WTC11 (cell line): ENCODE measurements around the gene NCAM2. TPM values are rescaled to one million over a fixed set of nuclear protein-coding genes. Genes with fewer than 3 reads are reported as not detected.

Experiments
- ATAC-seq: fragments of 200-7000 bp; cut with Tn5 transposase; 2 replicates; pipeline ENCODE4 v1.10.0; 2021; ENCODE audit warnings: mild to moderate bottlenecking, moderate library complexity
- CTCF ChIA-PET: fragments of 300-600 bp; sonication (Branson Sonifier 250); formaldehyde crosslinking; loops from one replicate; lab custom pipeline; 2021; ENCODE audit warnings: antibody characterized with exemption; lab: Charles Lee
- POLR2A ChIA-PET: fragments of 350-600 bp; sonication (Branson Sonifier 250); formaldehyde crosslinking; loops from one replicate; lab custom pipeline; 2021; ENCODE audit warnings: antibody characterized with exemption; lab: Charles Lee
- DNase-seq: peaks from one replicate; pipeline ENCODE4 v3.0.0; 2021; ENCODE audit warnings: low spot score
- H3K27ac Mint-ChIP-seq: 2 replicates; pipeline ENCODE4 v1.8.0; 2021; ENCODE audit warnings: mixed read lengths
- H3K27me3 Mint-ChIP-seq: 2 replicates; pipeline ENCODE4 v1.8.0; 2021; ENCODE audit warnings: low read depth, mild to moderate bottlenecking, moderate library complexity, mixed read lengths
- H3K36me3 Mint-ChIP-seq: 2 replicates; pipeline ENCODE4 v1.8.0; 2021; ENCODE audit warnings: mixed read lengths
- H3K4me1 Mint-ChIP-seq: 2 replicates; pipeline ENCODE4 v1.8.0; 2022; ENCODE audit warnings: mixed read lengths
- H3K4me3 Mint-ChIP-seq: 2 replicates; pipeline ENCODE4 v1.8.0; 2021; ENCODE audit warnings: mild to moderate bottlenecking, moderate library complexity, mixed read lengths
- H3K9me3 Mint-ChIP-seq: 2 replicates; pipeline ENCODE4 v1.8.0; 2021; ENCODE audit warnings: mixed read lengths
- CBFB ChIP-seq: sonication (generic); formaldehyde crosslinking; IDR thresholded peaks from 2 replicates; pipeline ENCODE4 v1.8.1; 2022; ENCODE audit warnings: mild to moderate bottlenecking, low read depth, missing genetic modification reagents
- CREB1 ChIP-seq: sonication (generic); formaldehyde crosslinking; IDR thresholded peaks from 2 replicates; pipeline ENCODE4 v1.8.0; 2023; ENCODE audit warnings: mild to moderate bottlenecking, missing genetic modification reagents
- ELF4 ChIP-seq: sonication (generic); formaldehyde crosslinking; IDR thresholded peaks from 2 replicates; pipeline ENCODE4 v1.8.1; 2022; ENCODE audit warnings: low read depth, mild to moderate bottlenecking, moderate library complexity, missing genetic modification reagents
- FOXK1 ChIP-seq: sonication (generic); formaldehyde crosslinking; IDR thresholded peaks from 2 replicates; pipeline ENCODE4 v1.8.0; 2022; ENCODE audit warnings: mild to moderate bottlenecking, moderate library complexity, missing genetic modification reagents
- GABPB1 ChIP-seq: sonication (generic); formaldehyde crosslinking; IDR thresholded peaks from 2 replicates; pipeline ENCODE4 v1.8.1; 2023; ENCODE audit warnings: mild to moderate bottlenecking, missing genetic modification reagents
- GTF2I ChIP-seq: fragments of 250-450 bp; sonication (Bioruptor Pico); conservative IDR thresholded peaks from 2 replicates; pipeline ENCODE4 v1.4.0; 2021; ENCODE audit warnings: mild to moderate bottlenecking
- HMGA2 ChIP-seq: fragments of 250-450 bp; sonication (Bioruptor Pico); IDR thresholded peaks from 2 replicates; pipeline ENCODE4 v1.4.0; 2021; ENCODE audit warnings: mild to moderate bottlenecking, moderate library complexity
- NFATC4 ChIP-seq: fragments of 250-450 bp; sonication (Bioruptor Pico); IDR thresholded peaks from 2 replicates; pipeline ENCODE4 v1.9.0; 2021; ENCODE audit warnings: mild to moderate bottlenecking
- NFE2L1 ChIP-seq: sonication (generic); formaldehyde crosslinking; IDR thresholded peaks from 2 replicates; pipeline ENCODE4 v1.8.1; 2023; ENCODE audit warnings: missing genetic modification reagents
- NR2C2 ChIP-seq: sonication (generic); formaldehyde crosslinking; IDR thresholded peaks from 2 replicates; pipeline ENCODE4 v1.8.0; 2022; ENCODE audit warnings: mild to moderate bottlenecking, missing genetic modification reagents
- NR3C1 ChIP-seq: sonication (generic); formaldehyde crosslinking; conservative IDR thresholded peaks from 2 replicates; pipeline ENCODE4 v1.8.1; 2023; ENCODE audit warnings: low read depth, mild to moderate bottlenecking, missing genetic modification reagents
- SMAD4 ChIP-seq: sonication (generic); formaldehyde crosslinking; IDR thresholded peaks from 2 replicates; pipeline ENCODE4 v1.8.0; 2022; ENCODE audit warnings: mild to moderate bottlenecking, missing genetic modification reagents
- ZBTB21 ChIP-seq: sonication (generic); formaldehyde crosslinking; IDR thresholded peaks from 2 replicates; pipeline ENCODE4 v1.8.1; 2023; ENCODE audit warnings: mild to moderate bottlenecking, missing genetic modification reagents, borderline replicate concordance
- ZNF121 ChIP-seq: sonication (generic); formaldehyde crosslinking; IDR thresholded peaks from 2 replicates; pipeline ENCODE4 v1.8.0; 2023; ENCODE audit warnings: missing genetic modification reagents
- ZNF317 ChIP-seq: sonication (generic); formaldehyde crosslinking; IDR thresholded peaks from 2 replicates; pipeline ENCODE4 v1.8.1; 2023; ENCODE audit warnings: low read depth, mild to moderate bottlenecking, moderate library complexity, missing genetic modification reagents, borderline replicate concordance
- ZNF423 ChIP-seq: fragments of 250-450 bp; sonication (Bioruptor Pico); IDR thresholded peaks from 2 replicates; pipeline ENCODE4 v2.1.2; 2022; ENCODE audit warnings: mild to moderate bottlenecking, moderate library complexity
- ZNF671 ChIP-seq: fragments of 250-450 bp; sonication (Bioruptor Pico); IDR thresholded peaks from 2 replicates; pipeline ENCODE4 v1.8.0; 2021; ENCODE audit warnings: mild to moderate bottlenecking
- total RNA-seq: library from RNA; stranded (reverse); gene quantifications from 3 replicates; pipeline ENCODE4 v1.2.3, GENCODE V29; 2021
- TF ChIP-seq, protein P1 (sequence below): sonication (generic); formaldehyde crosslinking; IDR thresholded peaks from 2 replicates; pipeline ENCODE4 v1.8.1; 2023; ENCODE audit warnings: mild to moderate bottlenecking, missing genetic modification reagents, moderate library complexity
- TF ChIP-seq, protein P2 (sequence below): sonication (generic); formaldehyde crosslinking; IDR thresholded peaks from 2 replicates; pipeline ENCODE4 v1.8.1; 2022; ENCODE audit warnings: mild to moderate bottlenecking, missing genetic modification reagents, moderate library complexity, borderline replicate concordance
- TF ChIP-seq, protein P3 (sequence below): sonication (generic); formaldehyde crosslinking; IDR thresholded peaks from 2 replicates; pipeline ENCODE4 v1.8.0; 2023; ENCODE audit warnings: missing genetic modification reagents
- TF ChIP-seq, protein P4 (sequence below): sonication (generic); formaldehyde crosslinking; IDR thresholded peaks from 2 replicates; pipeline ENCODE4 v1.8.0; 2022; ENCODE audit warnings: mild to moderate bottlenecking, missing genetic modification reagents
- TF ChIP-seq, protein P5 (sequence below): fragments of 250-450 bp; sonication (Bioruptor Pico); IDR thresholded peaks from 2 replicates; pipeline ENCODE4 v1.9.0; 2021; ENCODE audit warnings: moderate library complexity, mild to moderate bottlenecking, inconsistent platforms, borderline replicate concordance
- TF ChIP-seq, protein P6 (sequence below): fragments of 250-450 bp; sonication (Bioruptor Pico); IDR thresholded peaks from 2 replicates; pipeline ENCODE4 v1.9.0; 2021; ENCODE audit warnings: mild to moderate bottlenecking, borderline replicate concordance
- TF ChIP-seq, protein P7 (sequence below): sonication (generic); formaldehyde crosslinking; IDR thresholded peaks from 2 replicates; pipeline ENCODE4 v1.8.0; 2022; ENCODE audit warnings: mild to moderate bottlenecking, missing genetic modification reagents
- TF ChIP-seq, protein P8 (sequence below): sonication (generic); formaldehyde crosslinking; IDR thresholded peaks from 2 replicates; pipeline ENCODE4 v1.8.0; 2022; ENCODE audit warnings: mild to moderate bottlenecking, missing genetic modification reagents

NCAM2 gene
- total RNA-seq, 1 experiment from 2014 or later = 1.6 TPM

DNA sequence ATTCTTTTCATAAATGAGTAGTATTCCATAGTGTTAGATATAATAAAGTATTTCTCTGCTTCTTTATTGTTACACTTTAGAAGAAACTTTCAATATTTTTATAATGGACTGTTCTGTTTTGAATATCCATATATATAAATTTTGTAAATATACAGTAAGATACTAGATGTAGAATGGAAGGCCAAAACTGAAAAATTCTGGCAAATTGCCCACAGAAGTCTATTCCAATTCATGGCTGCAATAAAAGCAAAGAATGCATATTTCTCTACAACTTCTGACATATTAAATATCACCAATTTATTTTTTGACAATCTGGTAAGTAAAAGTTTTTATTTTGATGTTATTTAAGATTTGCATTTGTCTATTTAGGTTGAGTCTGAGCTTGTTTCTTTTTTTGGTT, 532.5 kb downstream of the NCAM2 start:
- no peaks in the 10 kb centered on the region for H3K4me1 Mint-ChIP-seq
- H3K36me3 Mint-ChIP-seq = no peaks in the 10 kb centered on the region
- ChIA-PET CTCF (no interaction called here), POLR2A (no interaction called here)
- ATAC-seq (no peak), DNase-seq (no peak)
- H3K9me3 Mint-ChIP-seq = no peaks in the 10 kb centered on the region
- no peak overlapping the region for H3K4me3 Mint-ChIP-seq
- no peak overlapping the region for H3K27ac Mint-ChIP-seq
- TF ChIP-seq NFE2L1 (CRISPR knock-in tag) = no peak
- TF ChIP-seq ZNF423 (CRISPR knock-in tag) = no peak
- TF ChIP-seq GTF2I (CRISPR knock-in tag) = no peak
- TF ChIP-seq ELF4 (CRISPR knock-in tag) = no peak
- no peak for TF ChIP-seq GABPB1 (CRISPR knock-in tag)
- no peak for TF ChIP-seq ZNF317 (CRISPR knock-in tag)
- TF ChIP-seq CREB1 (CRISPR knock-in tag) = no peak
- no peak for TF ChIP-seq NR2C2 (CRISPR knock-in tag)
- no peak for TF ChIP-seq FOXK1 (CRISPR knock-in tag)
- TF ChIP-seq, protein P1, sequence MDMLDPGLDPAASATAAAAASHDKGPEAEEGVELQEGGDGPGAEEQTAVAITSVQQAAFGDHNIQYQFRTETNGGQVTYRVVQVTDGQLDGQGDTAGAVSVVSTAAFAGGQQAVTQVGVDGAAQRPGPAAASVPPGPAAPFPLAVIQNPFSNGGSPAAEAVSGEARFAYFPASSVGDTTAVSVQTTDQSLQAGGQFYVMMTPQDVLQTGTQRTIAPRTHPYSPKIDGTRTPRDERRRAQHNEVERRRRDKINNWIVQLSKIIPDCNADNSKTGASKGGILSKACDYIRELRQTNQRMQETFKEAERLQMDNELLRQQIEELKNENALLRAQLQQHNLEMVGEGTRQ (CRISPR knock-in tag) = no peak
- TF ChIP-seq, protein P2, sequence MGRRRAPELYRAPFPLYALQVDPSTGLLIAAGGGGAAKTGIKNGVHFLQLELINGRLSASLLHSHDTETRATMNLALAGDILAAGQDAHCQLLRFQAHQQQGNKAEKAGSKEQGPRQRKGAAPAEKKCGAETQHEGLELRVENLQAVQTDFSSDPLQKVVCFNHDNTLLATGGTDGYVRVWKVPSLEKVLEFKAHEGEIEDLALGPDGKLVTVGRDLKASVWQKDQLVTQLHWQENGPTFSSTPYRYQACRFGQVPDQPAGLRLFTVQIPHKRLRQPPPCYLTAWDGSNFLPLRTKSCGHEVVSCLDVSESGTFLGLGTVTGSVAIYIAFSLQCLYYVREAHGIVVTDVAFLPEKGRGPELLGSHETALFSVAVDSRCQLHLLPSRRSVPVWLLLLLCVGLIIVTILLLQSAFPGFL (CRISPR knock-in tag) = no peak
- no peak for TF ChIP-seq NR3C1 (CRISPR knock-in tag)
- TF ChIP-seq, protein P3, sequence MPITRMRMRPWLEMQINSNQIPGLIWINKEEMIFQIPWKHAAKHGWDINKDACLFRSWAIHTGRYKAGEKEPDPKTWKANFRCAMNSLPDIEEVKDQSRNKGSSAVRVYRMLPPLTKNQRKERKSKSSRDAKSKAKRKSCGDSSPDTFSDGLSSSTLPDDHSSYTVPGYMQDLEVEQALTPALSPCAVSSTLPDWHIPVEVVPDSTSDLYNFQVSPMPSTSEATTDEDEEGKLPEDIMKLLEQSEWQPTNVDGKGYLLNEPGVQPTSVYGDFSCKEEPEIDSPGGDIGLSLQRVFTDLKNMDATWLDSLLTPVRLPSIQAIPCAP = no peak
- TF ChIP-seq SMAD4 (CRISPR knock-in tag) = no peak
- H3K27me3 Mint-ChIP-seq = no peaks in the 10 kb centered on the region

DNA sequence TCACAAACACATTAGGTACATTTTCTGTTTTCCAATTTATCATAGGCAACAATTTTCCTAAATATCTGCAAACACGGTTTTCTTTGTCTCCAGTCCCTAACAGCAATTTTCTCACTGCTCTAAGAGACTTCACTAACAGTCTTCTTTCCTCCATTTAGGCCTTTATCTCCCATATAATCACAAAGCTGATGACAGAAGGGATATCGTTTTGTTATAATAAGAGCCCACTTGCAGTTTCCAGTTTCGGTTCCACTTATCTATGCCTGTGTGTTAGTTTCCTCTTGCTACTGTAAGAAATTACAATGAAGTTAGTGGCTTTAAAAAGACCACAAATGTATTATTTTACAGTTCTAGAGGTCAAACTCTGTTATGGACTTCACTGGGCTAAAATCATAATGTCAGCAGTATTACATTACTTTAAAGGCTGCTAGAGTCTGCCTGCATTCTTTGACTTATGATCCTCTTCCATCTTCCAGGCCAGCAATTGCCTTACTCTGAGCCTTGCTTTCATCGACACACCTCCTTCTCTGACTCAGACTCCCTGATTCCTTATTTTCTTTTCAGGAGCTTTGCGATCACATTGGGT, 549.3 kb downstream of the NCAM2 start:
- CTCF ChIA-PET = no interaction called here
- H3K27ac Mint-ChIP-seq = no peak overlapping the region
- TF ChIP-seq, protein P4, sequence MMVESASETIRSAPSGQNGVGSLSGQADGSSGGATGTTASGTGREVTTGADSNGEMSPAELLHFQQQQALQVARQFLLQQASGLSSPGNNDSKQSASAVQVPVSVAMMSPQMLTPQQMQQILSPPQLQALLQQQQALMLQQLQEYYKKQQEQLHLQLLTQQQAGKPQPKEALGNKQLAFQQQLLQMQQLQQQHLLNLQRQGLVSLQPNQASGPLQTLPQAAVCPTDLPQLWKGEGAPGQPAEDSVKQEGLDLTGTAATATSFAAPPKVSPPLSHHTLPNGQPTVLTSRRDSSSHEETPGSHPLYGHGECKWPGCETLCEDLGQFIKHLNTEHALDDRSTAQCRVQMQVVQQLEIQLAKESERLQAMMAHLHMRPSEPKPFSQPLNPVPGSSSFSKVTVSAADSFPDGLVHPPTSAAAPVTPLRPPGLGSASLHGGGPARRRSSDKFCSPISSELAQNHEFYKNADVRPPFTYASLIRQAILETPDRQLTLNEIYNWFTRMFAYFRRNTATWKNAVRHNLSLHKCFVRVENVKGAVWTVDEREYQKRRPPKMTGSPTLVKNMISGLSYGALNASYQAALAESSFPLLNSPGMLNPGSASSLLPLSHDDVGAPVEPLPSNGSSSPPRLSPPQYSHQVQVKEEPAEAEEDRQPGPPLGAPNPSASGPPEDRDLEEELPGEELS (CRISPR knock-in tag) = no peak
- TF ChIP-seq HMGA2 (no peak), ZBTB21 (CRISPR knock-in tag) (no peak), ZNF121 (CRISPR knock-in tag) (no peak), CBFB (CRISPR knock-in tag) (no peak), ZNF671 (CRISPR knock-in tag) (no peak), GABPB1 (CRISPR knock-in tag) (no peak), ZNF423 (CRISPR knock-in tag) (no peak), NFATC4 (CRISPR knock-in tag) (no peak)
- TF ChIP-seq, protein P5, sequence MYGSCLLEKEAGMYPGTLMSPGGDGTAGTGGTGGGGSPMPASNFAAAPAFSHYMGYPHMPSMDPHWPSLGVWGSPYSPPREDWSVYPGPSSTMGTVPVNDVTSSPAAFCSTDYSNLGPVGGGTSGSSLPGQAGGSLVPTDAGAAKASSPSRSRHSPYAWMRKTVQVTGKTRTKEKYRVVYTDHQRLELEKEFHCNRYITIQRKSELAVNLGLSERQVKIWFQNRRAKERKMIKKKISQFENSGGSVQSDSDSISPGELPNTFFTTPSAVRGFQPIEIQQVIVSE (CRISPR knock-in tag) = no peak
- TF ChIP-seq, protein P6, sequence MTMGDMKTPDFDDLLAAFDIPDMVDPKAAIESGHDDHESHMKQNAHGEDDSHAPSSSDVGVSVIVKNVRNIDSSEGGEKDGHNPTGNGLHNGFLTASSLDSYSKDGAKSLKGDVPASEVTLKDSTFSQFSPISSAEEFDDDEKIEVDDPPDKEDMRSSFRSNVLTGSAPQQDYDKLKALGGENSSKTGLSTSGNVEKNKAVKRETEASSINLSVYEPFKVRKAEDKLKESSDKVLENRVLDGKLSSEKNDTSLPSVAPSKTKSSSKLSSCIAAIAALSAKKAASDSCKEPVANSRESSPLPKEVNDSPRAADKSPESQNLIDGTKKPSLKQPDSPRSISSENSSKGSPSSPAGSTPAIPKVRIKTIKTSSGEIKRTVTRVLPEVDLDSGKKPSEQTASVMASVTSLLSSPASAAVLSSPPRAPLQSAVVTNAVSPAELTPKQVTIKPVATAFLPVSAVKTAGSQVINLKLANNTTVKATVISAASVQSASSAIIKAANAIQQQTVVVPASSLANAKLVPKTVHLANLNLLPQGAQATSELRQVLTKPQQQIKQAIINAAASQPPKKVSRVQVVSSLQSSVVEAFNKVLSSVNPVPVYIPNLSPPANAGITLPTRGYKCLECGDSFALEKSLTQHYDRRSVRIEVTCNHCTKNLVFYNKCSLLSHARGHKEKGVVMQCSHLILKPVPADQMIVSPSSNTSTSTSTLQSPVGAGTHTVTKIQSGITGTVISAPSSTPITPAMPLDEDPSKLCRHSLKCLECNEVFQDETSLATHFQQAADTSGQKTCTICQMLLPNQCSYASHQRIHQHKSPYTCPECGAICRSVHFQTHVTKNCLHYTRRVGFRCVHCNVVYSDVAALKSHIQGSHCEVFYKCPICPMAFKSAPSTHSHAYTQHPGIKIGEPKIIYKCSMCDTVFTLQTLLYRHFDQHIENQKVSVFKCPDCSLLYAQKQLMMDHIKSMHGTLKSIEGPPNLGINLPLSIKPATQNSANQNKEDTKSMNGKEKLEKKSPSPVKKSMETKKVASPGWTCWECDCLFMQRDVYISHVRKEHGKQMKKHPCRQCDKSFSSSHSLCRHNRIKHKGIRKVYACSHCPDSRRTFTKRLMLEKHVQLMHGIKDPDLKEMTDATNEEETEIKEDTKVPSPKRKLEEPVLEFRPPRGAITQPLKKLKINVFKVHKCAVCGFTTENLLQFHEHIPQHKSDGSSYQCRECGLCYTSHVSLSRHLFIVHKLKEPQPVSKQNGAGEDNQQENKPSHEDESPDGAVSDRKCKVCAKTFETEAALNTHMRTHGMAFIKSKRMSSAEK (CRISPR knock-in tag) = no peak
- TF ChIP-seq, protein P7, sequence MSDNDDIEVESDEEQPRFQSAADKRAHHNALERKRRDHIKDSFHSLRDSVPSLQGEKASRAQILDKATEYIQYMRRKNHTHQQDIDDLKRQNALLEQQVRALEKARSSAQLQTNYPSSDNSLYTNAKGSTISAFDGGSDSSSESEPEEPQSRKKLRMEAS (CRISPR knock-in tag) = no peak
- TF ChIP-seq, protein P8, sequence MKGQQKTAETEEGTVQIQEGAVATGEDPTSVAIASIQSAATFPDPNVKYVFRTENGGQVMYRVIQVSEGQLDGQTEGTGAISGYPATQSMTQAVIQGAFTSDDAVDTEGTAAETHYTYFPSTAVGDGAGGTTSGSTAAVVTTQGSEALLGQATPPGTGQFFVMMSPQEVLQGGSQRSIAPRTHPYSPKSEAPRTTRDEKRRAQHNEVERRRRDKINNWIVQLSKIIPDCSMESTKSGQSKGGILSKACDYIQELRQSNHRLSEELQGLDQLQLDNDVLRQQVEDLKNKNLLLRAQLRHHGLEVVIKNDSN (CRISPR knock-in tag) = no peak
- POLR2A ChIA-PET = no interaction called here
- H3K4me1 Mint-ChIP-seq = no peaks in the 10 kb centered on the region
- H3K4me3 Mint-ChIP-seq = no peak overlapping the region
- no peaks in the 10 kb centered on the region for H3K9me3 Mint-ChIP-seq
- DNase-seq = no peak
- H3K27me3 Mint-ChIP-seq = no peaks in the 10 kb centered on the region
- no peak for ATAC-seq
- no peaks in the 10 kb centered on the region for H3K36me3 Mint-ChIP-seq
